GM19372 (cell line): ENCODE results near the gene ARPC3.
A peak's percentile ranks its signal among the peaks of the same experiment; 100 is the strongest.
"Not testable (repeated sequence)": the region's sequence is repeated elsewhere in the genome, so short reads cannot be mapped to it uniquely, and the experiment has no call there.

Source experiments
- ATAC-seq: cut with Tn5 transposase; IDR thresholded peaks from one replicate; pipeline ENCODE4 v1.9.1; 2021; ENCODE audit warnings: mild to moderate bottlenecking, low read depth, moderate library complexity; ENCODE audit not compliant: unreplicated experiment

ARPC3 gene

GRCh38 chr12:110449799-110450497, at the start of gene ARPC3:
TSS of gene ARPC3 (minus strand) at chr12:110450337. CDS start at chr12:110450260, 77 bp downstream.
- peak; percentile 91 for ATAC-seq

GRCh38 chr12:110498984-110499706, 49.0 kb upstream of the ARPC3 start:
- ATAC-seq: no peak

GRCh38 chr12:110475426-110475825, 25.3 kb upstream of the ARPC3 start:
- no peak for ATAC-seq

- peak; percentile 74 for ATAC-seq
Observed at GRCh38 chr12:110468214-110469048, 18.3 kb upstream of the ARPC3 start, which contains the start of the genes FAM216A and GPN3. TSS of gene FAM216A (plus strand) at chr12:110468845. CDS start at chr12:110468876, 31 bp downstream. TSS of gene GPN3 (minus strand) at chr12:110468257. CDS start at chr12:110468203, 54 bp downstream.

- ATAC-seq: no peak
Observed at GRCh38 chr12:110467847-110468213, 17.7 kb upstream of the ARPC3 start.

- no peak for ATAC-seq
Observed at GRCh38 chr12:110466791-110467190, 16.7 kb upstream of the ARPC3 start.

- ATAC-seq: not testable (repeated sequence)
Observed at GRCh38 chr12:110465765-110466164, 15.6 kb upstream of the ARPC3 start.

GRCh38 chr12:110465024-110465423, 14.9 kb upstream of the ARPC3 start:
- ATAC-seq: no peak

GRCh38 chr12:110461189-110461588, 11.1 kb upstream of the ARPC3 start:
- not testable (repeated sequence) for ATAC-seq

GRCh38 chr12:110458756-110459155, 8.6 kb upstream of the ARPC3 start:
- no peak for ATAC-seq

- no peak for ATAC-seq
Observed at GRCh38 chr12:110453569-110454296, 3.6 kb upstream of the ARPC3 start.

GRCh38 chr12:110451263-110451662, 1.1 kb upstream of the ARPC3 start:
- ATAC-seq: no peak

GRCh38 chr12:110444455-110444854, 5.7 kb downstream of the ARPC3 start:
- no peak for ATAC-seq

GRCh38 chr12:110436231-110436630, 13.9 kb downstream of the ARPC3 start:
- no peak for ATAC-seq

- ATAC-seq: peak; percentile 11
Observed at GRCh38 chr12:110431957-110432587, 18.1 kb downstream of the ARPC3 start.

- ATAC-seq: not testable (repeated sequence)
Observed at GRCh38 chr12:110429676-110430075, 20.5 kb downstream of the ARPC3 start.

- ATAC-seq: no peak
Observed at GRCh38 chr12:110426406-110426805, 23.7 kb downstream of the ARPC3 start.

- ATAC-seq: no peak
Observed at GRCh38 chr12:110424237-110424636, 25.9 kb downstream of the ARPC3 start.

GRCh38 chr12:110421701-110422100, 28.4 kb downstream of the ARPC3 start:
- no peak for ATAC-seq

GRCh38 chr12:110421159-110421661, 28.9 kb downstream of the ARPC3 start:
- no peak for ATAC-seq
